ENCODE results near the gene DNAJB2.
"Not testable (repeated sequence)": the region's sequence is repeated elsewhere in the genome, so short reads cannot be mapped to it uniquely, and the experiment has no call there.

The DNAJB2 gene

DNA sequence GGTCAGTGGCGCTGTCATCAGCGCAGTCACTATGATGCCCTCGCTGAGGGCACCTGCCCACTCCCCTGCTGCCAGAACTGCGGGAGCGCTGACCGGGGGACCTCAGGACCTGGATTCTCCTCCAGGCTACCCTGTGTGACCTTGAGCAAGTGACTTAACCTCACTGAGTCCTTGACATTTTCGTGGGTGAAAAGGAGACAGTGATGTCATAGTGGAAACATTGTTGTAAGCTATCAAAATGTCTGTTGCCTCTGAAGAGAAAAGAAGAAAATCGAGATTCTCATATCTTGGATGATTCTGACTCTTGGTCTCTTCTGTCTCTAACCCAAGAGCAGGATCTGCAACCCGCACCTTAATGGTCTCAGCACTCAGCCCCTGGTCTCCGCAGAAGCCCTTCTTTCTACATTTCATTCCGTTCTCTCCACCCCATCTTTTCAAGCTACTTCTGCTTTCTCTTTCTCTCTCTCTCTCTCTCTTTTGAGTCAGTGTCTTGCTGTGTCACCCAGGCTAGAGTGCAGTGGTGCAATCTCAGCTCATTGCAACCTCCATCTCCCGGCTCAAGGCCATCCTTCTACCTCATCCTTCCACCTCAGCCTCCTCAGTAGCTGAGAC lies 24.5 kb upstream of the DNAJB2 start:
- FAIRE-seq: peak; percentile 69
- no peak for DNase-seq (ENCODE audit: extremely low spot score, insufficient read length, low read depth)

DNA sequence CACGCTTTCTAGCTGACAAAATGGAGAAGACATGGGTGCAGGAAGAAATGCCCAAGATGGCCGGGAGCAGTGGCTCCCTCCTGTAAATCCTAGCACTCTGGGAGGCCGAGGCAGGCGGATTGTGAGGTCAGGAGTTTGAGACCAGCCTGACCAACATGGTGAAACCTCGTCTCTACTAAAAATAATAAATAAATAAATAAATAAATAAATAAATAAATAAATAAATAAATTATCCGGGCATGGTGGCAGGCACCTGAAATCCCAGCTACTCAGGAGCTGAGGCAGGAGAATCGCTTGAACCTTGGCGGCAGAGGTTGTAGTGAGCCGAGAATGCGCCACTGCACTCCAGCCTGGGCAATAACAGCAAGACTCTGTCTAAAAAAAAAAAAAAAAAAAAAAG lies 20.2 kb upstream of the DNAJB2 start:
- not testable (repeated sequence) for DNase-seq (ENCODE audit: extremely low spot score, insufficient read length, low read depth); FAIRE-seq

DNA sequence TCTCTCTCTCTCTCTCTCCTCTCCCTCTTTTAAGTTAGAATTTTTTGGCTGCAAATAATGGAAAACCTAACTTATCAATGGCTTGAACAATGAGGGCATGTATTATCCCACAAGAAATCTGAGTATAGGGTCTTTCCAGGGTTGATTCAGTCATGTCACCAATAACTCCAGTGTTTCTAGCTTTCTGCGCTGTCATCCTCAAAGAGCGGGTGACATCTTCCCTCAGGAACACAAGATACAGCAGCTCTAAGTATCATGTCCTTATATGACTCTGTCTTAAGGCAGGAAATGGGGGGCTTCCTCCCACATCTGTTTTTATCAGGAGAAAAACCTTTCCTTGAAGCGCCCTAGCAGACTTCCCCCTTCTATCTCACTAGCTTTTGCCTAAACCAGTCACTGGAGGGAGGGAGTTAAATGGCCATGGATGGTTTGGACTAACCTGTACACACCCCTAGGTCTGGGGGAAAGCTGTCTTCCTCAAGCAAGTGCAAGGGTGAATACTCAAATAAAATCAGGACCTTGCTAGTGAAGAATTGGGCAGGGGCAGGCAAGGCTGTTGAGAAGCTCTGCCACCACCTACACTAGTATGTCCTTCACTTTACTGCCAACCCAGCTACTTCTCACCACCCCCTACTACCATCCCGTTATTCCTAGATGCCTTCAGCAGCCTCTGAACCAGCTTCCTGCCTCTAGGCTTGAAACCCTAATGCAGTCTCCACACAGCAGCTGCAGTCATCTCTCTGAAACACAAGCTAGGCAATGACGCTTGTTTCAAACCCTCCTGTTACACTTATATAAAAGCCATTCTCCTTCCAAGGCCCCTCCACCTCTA lies 17.9 kb upstream of the DNAJB2 start:
- no peak for FAIRE-seq
- no peak for DNase-seq (ENCODE audit: extremely low spot score, insufficient read length, low read depth)

DNA sequence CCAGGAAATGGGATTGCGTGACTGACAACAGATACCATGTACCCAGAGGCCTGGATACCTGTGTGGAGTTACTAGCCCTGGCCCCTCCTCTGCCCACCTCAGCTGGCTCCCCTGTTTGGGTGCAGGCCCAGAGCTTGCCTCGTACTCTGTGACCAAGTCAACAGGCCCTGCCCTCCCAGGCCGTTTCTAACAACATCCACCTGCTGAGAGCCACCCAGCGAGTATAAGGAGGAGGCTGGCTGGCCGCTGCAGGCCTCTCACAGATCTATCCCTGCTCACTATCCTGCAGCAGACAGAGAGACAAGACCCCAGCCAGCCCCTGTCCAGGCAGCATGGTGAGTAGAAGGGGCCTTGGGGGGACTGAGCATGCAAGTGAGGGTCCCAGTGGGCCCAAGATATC lies 12.9 kb upstream of the DNAJB2 start:
- DNase-seq (ENCODE audit: extremely low spot score, insufficient read length, low read depth) (no peak), FAIRE-seq (no peak)

DNA sequence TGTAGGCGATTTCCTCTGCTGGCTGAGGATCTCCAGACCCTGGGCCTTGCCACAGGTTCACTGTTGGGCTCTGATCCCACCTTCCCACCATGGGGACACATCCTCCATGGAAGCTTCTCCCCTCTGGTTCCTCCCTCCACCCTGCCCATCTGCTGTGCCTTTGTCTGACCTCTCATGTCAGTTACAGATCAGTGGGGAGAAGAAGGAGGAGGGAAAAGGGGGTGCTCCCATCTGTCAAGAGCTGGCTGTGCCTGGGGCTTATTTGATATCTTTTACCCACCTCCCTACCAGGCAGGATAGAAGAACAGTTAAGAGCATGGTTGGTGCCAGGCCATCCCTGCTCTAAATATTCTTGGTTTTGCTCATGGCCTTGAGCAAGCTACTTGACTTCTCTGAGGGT lies 12.3 kb upstream of the DNAJB2 start:
- DNase-seq (ENCODE audit: extremely low spot score, insufficient read length, low read depth) (no peak), FAIRE-seq (no peak)

DNA sequence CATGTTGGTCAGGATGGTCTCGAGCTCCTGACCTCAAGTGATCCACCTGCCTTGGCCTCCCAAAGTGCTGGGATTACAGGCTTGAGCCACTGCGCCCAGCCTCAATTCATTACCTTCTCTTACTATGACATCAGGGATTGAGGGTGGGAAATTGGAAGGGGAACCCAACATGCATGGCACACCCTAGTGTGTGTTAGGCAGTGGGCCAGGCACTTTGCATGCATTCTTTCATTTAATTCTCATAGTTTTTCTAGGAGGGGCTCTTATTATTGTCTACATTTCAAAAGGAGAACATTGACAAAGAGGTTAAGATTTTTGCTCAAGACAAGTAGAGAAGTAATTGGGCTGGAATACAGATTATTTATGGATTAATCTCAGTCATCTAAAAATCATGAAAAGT lies 10.9 kb upstream of the DNAJB2 start:
- FAIRE-seq (no peak), DNase-seq (ENCODE audit: extremely low spot score, insufficient read length, low read depth) (no peak)

DNA sequence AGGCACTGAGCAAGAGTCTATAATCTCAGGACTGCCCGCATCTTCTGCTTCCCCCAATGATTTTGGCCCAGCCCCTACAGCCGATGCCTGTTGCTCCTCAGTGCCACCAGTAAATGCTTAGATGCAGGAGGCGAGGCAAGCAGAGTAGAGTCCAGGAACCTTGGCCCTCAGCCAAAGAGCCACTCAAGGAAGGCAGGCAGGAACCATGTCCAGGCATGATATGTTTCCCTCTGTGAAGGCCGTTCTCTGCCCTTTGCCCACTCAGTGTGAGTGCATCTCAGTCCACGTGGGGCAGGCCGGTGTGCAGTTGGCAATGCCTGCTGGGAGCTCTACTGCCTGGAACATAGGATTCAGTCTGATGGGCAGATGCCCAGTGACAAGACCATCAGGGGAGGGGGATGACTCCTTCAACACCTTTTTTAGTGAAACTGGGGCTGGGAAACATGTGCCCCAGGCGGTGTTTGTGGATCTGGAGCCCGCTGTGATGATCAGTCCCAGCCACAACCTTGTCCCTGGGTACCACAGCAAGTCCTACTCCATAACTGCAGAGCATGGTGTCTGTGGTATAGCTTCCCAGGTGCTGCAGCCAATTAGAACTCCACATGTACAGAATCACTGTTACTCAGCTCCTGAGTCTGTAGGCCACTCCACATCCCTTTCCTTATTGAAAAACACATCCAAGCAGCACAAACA lies 9.7 kb upstream of the DNAJB2 start:
- DNase-seq (ENCODE audit: extremely low spot score, insufficient read length, low read depth): no peak

DNA sequence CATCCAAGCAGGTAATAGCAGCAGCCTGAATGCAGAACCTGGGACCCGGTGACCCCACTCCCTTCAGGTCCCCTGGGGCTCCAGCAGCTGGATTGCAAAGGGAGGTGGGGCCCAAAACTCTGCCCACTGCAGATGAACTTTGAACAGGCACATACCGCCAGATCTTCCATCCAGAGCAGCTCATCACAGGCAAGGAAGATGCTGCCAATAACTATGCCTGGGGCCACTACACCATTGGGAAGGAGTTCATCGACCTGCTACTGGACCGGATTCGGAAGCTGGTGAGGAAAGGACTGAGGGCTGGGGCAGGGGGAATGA lies 9.2 kb upstream of the DNAJB2 start:
- DNase-seq (ENCODE audit: extremely low spot score, insufficient read length, low read depth) (no peak), FAIRE-seq (no peak)

More for the DNA sequence above, 9.7 kb upstream of the DNAJB2 start:
- FAIRE-seq: no peak

DNA sequence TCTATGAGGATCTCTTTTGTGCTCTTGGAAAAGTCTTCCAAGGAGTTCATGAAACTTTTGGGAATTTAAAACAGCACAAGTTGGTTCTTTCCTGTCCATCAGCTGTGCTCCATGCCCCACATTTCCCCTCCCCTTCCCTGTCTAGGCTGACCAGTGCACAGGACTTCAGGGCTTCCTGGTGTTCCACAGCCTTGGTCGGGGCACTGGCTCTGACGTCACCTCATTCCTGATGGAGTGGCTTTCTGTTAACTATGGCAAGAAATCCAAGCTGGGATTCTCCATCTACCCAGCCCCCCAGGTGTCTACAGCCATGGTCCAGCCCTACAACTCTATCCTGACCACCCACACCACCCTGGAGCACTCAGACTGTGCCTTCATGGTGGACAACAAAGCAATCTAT lies 8.1 kb upstream of the DNAJB2 start:
- DNase-seq (ENCODE audit: extremely low spot score, insufficient read length, low read depth) (no peak), FAIRE-seq (no peak)

DNA sequence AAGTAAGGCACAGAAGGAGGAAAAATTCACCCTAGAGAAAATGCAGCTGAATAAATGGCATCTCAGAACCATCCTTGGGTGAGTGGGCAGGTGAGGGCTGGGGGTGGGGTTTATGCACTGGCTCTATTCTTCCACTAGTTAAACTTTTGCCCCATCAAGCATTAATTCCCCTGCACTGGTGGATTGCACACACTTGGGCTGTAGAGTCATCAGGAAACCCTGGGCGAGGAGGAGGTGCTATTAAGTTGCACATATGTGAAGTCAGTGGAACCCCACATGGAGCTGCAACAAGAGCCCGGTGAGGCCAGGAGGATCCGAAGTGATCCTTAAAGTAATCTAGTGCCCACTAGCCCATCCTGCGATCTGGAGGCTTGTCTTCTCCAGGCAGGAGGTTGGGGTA lies 6.8 kb upstream of the DNAJB2 start:
- DNase-seq (ENCODE audit: extremely low spot score, insufficient read length, low read depth) (no peak), FAIRE-seq (no peak)

DNA sequence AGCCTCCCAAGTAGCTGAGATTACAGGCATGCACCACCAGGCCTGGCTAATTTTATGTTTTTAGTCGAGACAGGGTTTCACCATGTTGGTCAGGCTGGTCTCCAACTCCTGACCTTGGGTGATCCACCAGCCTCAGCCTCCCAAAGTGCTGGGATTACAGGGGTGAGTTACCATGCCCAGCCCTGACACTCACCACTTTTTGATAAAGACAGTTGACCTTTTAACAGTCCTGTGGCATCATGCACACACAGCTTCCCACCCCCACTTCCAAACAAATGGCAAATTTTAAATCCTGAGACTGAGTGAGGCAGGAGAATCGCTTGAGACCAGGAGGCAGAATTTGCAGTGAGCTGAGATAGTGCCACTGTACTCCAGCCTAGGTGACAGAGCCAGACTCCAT lies 6.2 kb upstream of the DNAJB2 start:
- no peak for DNase-seq (ENCODE audit: extremely low spot score, insufficient read length, low read depth)

DNA sequence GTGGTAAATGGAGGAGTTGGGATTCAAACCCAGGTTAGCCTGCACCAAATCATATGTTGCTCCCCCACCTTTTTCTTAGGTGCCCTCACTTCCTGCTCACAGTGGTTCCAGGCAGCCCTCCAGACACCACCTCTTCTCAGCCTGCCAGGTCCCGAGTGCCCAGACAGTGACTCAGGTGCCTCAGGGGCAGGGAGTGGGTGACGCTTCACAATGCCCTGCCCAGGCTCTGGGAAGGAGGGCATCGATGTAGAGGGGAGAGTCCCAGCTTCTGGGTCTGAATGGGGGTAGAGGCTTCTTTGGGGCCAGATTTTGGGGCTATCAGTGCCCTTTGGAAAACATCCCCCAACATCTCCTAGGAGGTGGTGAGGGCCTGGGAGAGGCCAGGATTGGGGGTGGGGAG lies 5.2 kb upstream of the DNAJB2 start:
- FAIRE-seq: no peak
- DNase-seq (ENCODE audit: extremely low spot score, insufficient read length, low read depth): no peak

More for the DNA sequence above, 6.2 kb upstream of the DNAJB2 start:
- no peak for FAIRE-seq

DNA sequence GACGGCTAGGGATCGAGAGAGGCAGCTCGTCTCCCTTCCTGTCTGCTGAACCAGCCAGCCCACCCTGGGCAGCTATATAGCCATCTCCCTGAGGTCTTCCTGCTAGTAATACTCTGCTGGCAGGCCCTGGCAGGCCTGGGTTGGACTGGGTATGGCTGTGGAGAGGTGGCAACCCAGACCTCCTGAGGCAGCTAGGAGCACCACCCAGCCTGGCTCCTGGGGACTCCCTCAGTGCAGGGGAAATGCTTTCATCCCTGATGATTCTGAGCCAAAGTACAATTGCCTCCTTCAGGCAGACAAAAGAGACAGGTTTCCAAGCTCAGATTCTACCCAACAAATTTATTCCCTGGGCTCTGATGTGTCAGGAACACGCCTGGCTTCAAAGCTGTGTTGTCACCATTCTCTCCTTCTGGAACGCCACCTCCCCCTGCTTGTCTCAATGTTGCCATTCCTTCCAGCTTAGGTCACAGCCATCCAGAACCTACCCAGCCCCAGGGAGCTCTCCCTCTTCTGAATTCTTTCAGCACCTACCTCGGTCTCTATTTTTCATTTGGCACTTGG lies 4.7 kb upstream of the DNAJB2 start:
- no peak for DNase-seq (ENCODE audit: extremely low spot score, insufficient read length, low read depth)
- no peak for FAIRE-seq

DNA sequence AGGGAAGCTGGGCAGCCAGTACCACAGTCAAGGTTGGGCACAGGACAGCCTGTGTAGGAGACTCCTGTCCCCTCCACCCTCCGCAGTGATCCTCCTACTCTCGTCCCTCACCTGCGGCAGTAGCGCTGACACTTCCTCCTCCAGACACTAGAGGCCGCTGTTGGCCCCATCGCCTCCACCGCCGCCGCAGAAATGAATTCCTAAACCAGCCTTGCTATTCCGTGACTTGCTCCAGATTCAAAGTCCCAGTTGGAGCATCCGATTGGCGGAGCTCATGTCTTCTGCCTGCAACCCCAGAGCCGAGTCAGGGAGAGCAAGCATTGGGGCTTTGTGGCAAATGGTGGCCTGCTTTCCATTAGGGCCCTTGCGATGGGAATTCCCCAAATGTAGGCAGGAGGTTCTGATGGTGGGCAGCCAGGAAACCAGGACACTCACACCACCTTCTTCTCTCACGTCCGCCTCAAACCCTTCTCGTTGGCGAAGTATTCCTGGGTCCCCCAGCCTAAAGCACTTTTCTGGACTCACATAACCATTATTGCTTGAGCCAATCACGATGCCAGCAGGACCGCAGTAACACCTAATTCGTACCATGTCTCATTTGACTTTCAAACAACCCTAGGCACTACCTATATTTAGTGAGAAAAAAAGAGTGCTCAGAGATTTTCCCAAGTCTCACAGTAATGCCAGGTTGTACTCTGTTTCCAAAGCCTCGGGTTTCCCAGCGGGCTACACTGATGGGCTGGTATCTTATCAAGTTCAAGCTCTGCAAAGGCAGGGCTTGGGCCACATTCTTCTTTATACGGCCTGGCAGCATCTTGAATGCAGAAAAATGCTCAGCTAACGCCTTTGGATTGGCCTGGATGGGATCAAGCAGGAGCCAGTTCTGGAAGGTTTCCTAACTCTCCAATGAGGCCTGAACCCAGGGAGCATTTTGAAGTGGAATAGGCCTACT lies 1.2 kb upstream of the DNAJB2 start:
- no peak for FAIRE-seq
- DNase-seq (ENCODE audit: extremely low spot score, insufficient read length, low read depth): peak; percentile 62

DNA sequence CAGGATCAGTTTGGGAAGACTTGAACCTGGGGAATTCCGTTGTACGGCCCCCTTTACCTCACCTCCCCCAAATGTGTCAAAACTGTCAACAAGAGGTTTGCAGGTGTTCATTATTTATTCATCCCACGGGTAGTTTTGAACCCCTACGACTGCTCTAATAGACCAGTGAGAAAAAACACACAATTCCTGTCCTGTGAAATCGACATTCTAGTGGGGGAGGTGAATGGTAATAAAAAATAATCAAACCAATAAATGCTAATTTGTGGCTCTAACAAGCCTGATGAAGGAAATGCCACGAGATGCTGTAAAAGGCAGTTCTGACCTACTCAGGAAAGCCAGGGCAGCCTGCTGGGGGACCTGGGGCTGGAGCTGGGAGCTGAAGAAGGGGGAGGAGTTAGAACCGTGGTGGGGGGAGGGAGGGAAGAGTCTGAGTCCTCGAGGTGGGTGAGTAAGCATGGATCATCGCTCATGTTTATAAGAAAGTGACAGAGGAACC lies 463 bp upstream of the DNAJB2 start:
- FAIRE-seq (no peak), DNase-seq (ENCODE audit: extremely low spot score, insufficient read length, low read depth) (no peak)

DNA sequence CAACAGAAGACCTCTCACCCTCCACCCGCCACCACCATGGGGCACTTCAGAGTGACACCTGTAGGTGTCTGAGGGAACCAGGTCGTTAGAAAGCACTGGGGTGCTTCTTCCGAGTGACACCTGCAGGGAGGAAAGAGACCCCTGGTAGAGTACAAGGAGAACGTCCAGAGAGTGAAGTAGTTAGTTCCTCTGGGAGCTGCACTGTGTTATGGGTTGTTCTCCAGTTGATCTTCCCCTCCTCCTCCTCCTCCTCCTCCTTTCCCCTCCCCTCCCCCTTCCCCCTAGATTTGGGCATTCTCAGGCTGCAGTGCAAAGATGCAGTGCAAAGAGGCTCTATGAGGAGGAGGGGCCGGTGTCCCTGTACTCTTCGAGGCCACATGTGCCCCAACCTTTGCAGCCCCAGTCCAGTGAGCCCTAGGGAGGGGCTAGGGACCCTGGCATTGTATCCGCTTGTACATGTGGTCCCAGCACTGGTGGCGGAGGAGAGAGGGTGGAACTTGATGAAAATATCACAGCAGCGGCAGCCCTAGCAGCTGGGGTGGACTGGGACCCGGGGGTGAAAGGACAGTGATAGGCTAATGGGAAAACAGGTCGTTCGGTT lies 850 bp downstream of the DNAJB2 start:
- peak; percentile 77 for FAIRE-seq

DNA sequence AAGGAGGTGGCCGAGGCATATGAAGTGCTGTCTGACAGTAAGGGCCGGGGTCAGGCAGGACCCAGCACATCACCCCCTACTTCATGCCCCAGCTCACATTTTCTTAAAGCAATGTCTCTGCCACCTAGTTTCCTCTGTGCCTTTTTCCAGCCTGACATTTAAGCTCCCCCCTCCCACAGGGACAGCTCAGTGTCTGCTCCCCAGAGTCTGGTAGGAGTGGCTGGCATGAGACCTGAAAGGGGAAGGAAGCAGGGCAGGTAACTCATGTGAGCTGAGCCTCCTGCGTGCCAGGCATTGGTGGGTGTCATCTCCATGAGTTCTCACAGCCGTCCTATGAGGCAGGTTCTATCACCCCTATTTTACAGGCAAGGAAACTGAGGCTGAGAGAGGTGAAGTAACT lies 1.5 kb downstream of the DNAJB2 start:
- DNase-seq (ENCODE audit: extremely low spot score, insufficient read length, low read depth) (no peak), FAIRE-seq (no peak)

More for the DNA sequence above, 850 bp downstream of the DNAJB2 start:
- DNase-seq (ENCODE audit: extremely low spot score, insufficient read length, low read depth): no peak

DNA sequence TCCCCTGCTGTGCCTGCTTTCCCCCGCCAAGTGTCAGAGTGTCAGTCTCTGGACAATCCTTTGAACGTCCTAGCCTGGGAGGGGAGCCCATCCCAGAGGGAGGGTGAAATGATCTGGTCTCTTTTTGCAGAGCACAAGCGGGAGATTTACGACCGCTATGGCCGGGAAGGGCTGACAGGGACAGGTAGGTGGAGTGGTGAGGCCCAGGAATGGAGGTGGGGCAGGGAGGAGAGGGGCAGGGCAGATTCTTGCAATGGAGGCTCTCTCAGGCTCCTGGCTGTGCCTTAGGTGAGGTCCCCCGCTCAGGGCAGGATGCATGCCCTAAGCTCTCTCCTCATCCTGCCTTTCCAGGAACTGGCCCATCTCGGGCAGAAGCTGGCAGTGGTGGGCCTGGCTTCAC lies 2.4 kb downstream of the DNAJB2 start:
- DNase-seq (ENCODE audit: extremely low spot score, insufficient read length, low read depth): no peak
- FAIRE-seq: no peak

DNA sequence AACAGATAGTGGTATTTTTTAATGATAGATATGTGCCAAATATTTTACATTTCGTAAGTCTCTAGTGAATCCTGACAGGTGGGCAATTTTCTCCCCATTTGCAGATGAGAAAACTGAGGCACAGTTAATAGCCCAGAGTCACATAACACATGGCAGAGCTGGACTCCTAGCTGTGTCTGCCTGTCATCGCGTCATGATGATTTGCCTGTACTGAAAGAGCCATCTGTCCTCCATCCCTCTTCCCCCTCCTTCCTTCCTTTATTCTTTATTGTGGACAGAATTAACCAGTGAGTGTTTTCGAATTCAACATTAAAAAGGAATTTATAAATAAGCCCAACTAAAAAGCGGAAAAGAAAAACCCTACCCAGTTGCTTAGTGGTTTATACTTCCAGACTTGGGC lies 3.2 kb downstream of the DNAJB2 start:
- FAIRE-seq: no peak
- DNase-seq (ENCODE audit: extremely low spot score, insufficient read length, low read depth): no peak

Measured in GM18507 (cell line).